DOHH2 (cell line): Measurements from ENCODE around the gene PIGS.
"Not testable (repeated sequence)": the region's sequence is repeated elsewhere in the genome, so short reads cannot be mapped to it uniquely, and the experiment has no call there.

Source experiments
- CTCF ChIP-seq: fragments of 200-600 bp; sonication (generic); IDR thresholded peaks from one replicate; pipeline ENCODE4 v1.5.1; 2014; ENCODE audit warnings: antibody characterized with exemption, mild to moderate bottlenecking, low read depth, low read length; ENCODE audit not compliant: poor library complexity, severe bottlenecking
- EZH2phosphoT487 ChIP-seq: fragments of 200-600 bp; sonication (generic); IDR thresholded peaks from 2 replicates; pipeline ENCODE4 v1.6.1; 2017; ENCODE audit warnings: borderline replicate concordance, mild to moderate bottlenecking, antibody characterized with exemption, low read length, moderate library complexity, mixed read lengths

- TF ChIP-seq CTCF, EZH2phosphoT487: not testable (repeated sequence)
These were observed 32.7 kb upstream of the PIGS start for GRCh38 chr17:28604031-28604430.
